Measurements from ENCODE around the gene DMRTB1.

DMRTB1 gene

GRCh38 chr1:53463961-53464899, 5.0 kb downstream of the DMRTB1 start:
- no peak for DNase-seq (ENCODE audit: low spot score)

GRCh38 chr1:53465023-53465957, 6.1 kb downstream of the DMRTB1 start:
- DNase-seq (ENCODE audit: low spot score) = no peak

- no peak for DNase-seq (ENCODE audit: low spot score)
These were observed 8.2 kb downstream of the DMRTB1 start for GRCh38 chr1:53467391-53467790.

- DNase-seq (ENCODE audit: low spot score) = no peak
These were observed 9.2 kb downstream of the DMRTB1 start for GRCh38 chr1:53468374-53468773.

GRCh38 chr1:53469373-53469772, 10.2 kb downstream of the DMRTB1 start:
- no peak for DNase-seq (ENCODE audit: low spot score)

GRCh38 chr1:53470155-53470554, 11.0 kb downstream of the DMRTB1 start:
- peak; percentile 18 for DNase-seq (ENCODE audit: low spot score)

GRCh38 chr1:53470584-53470983, 11.4 kb downstream of the DMRTB1 start:
- no peak for DNase-seq (ENCODE audit: low spot score)

GRCh38 chr1:53471000-53471399, 11.8 kb downstream of the DMRTB1 start:
- DNase-seq (ENCODE audit: low spot score) = no peak

GRCh38 chr1:53473463-53473862, 14.3 kb downstream of the DMRTB1 start:
- DNase-seq (ENCODE audit: low spot score) = no peak

- no peak for DNase-seq (ENCODE audit: low spot score)
These were observed 16.5 kb downstream of the DMRTB1 start for GRCh38 chr1:53475664-53476063.

GRCh38 chr1:53476579-53476978, 17.4 kb downstream of the DMRTB1 start:
- DNase-seq (ENCODE audit: low spot score) = no peak

GRCh38 chr1:53477651-53478501, 18.7 kb downstream of the DMRTB1 start:
- DNase-seq (ENCODE audit: low spot score) = no peak

- no peak for DNase-seq (ENCODE audit: low spot score)
These were observed 19.3 kb downstream of the DMRTB1 start for GRCh38 chr1:53478502-53478818.

- DNase-seq (ENCODE audit: low spot score) = no peak
These were observed 21.5 kb downstream of the DMRTB1 start for GRCh38 chr1:53480678-53481077.

- DNase-seq (ENCODE audit: low spot score) = no peak
These were observed 22.3 kb downstream of the DMRTB1 start for GRCh38 chr1:53481456-53481855.

- DNase-seq (ENCODE audit: low spot score) = no peak
These were observed 23.4 kb downstream of the DMRTB1 start for GRCh38 chr1:53482441-53483153.

- no peak for DNase-seq (ENCODE audit: low spot score)
These were observed 24.0 kb downstream of the DMRTB1 start for GRCh38 chr1:53483170-53483569.

GRCh38 chr1:53483656-53484055, 24.5 kb downstream of the DMRTB1 start:
- no peak for DNase-seq (ENCODE audit: low spot score)

GRCh38 chr1:53484705-53485477, 25.7 kb downstream of the DMRTB1 start:
- DNase-seq (ENCODE audit: low spot score) = no peak

Data from COLO829 (cell line).